Stimulated activated CD8-positive, alpha-beta memory T cell treated with anti-CD3 and anti-CD28 coated beads, Interleukin-12 subunit alpha, Interleukin-12 subunit beta, amount 100 ng/mL, for 1 hour (primary cell): ENCODE data around the gene LUC7L3.
A peak's percentile ranks its signal among the peaks of the same experiment; 100 is the strongest.

ENCODE experiments used
- DNase-seq: peaks from one replicate; pipeline ENCODE4 v3.0.0-alpha.2; 2020; ENCODE audit warnings: low read depth

LUC7L3 gene

GRCh38 chr17:50758989-50759544 is 39.7 kb downstream of the LUC7L3 start:
- DNase-seq: no peak

- no peak for DNase-seq
Observed at GRCh38 chr17:50762177-50762576, 42.8 kb downstream of the LUC7L3 start.

DNA sequence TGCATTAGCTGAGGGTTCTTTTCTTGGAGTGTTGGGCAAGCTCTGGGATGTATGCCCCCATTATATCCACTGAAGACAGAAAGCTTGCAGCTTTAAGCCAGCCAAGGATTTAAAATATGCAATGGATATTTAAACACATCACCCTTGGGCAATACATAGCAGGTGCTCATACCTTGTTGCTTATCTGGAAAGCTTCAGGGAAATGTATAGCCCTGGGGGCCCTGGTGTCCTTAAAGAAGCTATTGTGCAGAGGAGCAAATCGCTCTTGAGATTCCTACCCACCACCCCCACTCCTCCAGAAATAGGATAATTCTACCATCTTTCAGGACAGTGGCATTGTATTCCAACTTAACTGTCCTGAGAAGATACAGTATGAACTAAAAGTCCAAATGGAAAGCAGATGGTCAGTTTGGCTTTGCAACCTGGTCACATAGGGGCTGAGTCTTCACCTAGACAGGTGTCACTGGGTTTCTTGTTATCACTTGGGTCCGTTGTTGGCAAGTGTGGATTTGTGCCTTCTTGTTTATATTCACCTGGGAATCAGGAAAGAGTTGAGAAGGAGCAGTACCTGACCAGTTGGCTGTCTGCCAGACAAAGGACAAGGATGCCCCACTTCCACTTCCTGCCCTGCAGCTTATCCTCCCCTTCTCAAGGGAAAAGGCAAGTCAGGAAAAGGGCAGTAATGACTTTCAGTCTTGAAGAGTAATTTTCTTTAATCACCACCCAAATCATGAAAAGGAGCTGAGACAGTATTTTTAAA is 44.5 kb downstream of the LUC7L3 start:
- DNase-seq: no peak

DNA sequence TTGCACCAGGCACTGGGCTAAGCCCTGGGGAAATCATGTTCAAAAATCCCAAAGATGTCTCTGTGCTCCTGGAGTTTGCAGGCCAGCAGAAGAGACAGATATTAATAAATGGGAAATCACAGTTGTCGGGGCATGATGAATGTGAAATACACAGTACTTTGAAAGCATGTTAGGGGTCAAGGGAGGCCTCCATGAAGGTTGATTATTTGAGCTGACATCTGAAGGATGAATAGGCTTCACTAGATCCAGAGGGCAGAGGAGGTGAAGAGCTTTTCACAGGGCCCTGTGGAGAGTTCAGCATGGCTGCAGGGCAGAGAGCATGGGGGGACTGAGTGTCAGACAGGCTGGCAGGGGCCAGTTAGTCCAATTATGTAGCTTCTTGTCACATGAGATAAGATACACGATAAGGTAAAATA is 45.3 kb downstream of the LUC7L3 start:
- no peak for DNase-seq

DNA sequence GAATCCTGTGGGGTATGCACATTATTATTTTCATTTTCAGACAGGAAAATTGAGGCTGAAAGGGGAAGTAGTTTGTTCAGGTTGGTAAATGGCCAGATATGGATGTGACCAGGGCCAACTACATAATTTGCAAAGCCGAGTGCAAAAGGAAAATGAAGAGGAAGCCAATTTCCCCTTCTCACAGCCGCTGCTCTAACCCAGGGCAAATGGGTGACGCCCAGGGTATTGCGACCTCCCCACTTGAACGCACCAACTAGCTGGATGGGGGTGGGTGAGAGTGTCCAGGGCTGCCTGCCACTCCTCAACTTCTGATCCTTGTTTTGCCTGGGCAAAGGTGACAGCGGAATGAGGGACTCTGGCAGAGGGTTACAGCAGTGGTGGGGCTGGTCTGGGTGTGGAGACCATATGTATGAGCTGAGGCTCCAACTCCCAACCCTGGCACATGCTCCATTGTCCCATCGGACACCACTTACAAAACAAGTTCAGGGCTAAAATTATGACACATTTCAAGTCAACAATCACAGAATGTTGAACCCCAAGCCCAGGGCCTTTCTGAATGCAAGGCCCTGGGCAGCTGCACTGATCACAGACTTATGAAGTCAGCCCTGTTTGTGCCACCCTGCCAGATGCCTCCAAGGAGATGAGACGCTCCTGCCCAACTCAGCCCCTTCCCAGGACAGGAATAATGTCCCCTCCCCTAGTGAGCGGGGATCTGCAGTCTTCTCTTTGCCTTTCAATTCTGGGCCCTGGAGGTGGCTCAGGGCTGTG is 46.2 kb downstream of the LUC7L3 start:
- no peak for DNase-seq

- no peak for DNase-seq
Observed at GRCh38 chr17:50766222-50767023, 47.0 kb downstream of the LUC7L3 start.

- no peak for DNase-seq
Observed at GRCh38 chr17:50767030-50767429, 47.6 kb downstream of the LUC7L3 start.

- DNase-seq: no peak
Observed at GRCh38 chr17:50767446-50767845, 48.0 kb downstream of the LUC7L3 start, which contains the start of gene ANKRD40CL. Gene ANKRD40CL, minus strand, starts transcription at chr17:50767518. Its CDS starts 605 bp downstream, at chr17:50766913.

DNA sequence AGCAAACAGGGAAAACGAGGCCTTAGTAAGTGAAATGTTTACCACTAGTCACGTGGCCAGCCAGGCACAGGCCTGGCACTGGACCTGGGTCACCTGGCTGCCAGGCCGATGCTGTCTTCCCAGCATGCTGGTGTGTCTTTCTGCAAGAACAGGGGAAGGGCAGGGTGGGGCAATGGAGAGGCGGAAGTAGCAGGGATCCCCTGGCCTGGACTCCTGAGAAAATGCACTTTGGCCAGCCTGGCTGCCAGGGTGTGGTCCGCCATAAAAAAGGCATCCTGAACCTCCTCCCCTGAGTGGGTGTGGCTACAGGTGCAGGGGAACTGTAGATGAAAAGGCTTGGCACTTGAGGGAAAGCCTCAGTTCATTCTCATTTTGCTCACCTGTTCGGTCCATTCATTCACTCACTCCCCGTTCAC is 49.0 kb downstream of the LUC7L3 start:
- no peak for DNase-seq

DNA sequence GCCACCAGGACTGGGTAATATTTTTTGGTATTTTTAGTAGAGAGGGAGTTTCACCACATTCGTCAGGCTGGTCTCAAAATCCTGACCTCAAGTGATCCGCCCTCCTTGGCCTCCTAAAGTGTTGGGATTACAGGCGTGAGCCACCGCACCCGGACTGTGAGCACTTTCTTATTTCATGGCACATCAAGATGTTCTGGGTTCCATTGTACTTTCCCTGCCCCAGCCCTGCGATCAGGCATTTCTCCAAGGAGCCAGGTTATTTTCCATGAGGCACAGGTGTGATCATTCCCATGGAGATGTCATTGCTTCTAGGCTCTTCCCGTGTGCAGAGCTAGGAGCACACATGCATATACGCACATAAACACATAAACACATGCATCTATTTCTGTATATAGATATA is 50.5 kb downstream of the LUC7L3 start:
- no peak for DNase-seq

DNA sequence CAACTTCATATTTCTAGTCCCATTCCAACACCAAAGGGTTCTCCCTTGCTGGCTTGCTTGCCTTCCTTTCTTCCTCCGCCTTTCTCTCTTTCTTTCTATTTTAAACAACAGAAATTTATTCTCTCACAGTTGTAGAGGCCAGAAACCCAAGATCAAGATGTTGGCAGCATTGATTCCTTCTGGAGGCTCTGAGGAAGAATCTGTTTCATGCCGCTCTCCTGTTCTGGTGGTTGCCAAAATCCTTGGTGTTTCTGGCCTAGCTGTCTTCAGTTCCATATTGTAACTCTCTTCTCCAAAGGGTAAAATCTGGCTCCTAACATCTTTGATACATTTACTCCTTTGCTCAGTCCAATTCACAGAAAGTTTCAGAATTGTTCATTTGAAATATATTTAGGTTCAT is 50.9 kb downstream of the LUC7L3 start:
- DNase-seq: no peak

GRCh38 chr17:50771991-50772785 is 52.8 kb downstream of the LUC7L3 start:
- no peak for DNase-seq

DNA sequence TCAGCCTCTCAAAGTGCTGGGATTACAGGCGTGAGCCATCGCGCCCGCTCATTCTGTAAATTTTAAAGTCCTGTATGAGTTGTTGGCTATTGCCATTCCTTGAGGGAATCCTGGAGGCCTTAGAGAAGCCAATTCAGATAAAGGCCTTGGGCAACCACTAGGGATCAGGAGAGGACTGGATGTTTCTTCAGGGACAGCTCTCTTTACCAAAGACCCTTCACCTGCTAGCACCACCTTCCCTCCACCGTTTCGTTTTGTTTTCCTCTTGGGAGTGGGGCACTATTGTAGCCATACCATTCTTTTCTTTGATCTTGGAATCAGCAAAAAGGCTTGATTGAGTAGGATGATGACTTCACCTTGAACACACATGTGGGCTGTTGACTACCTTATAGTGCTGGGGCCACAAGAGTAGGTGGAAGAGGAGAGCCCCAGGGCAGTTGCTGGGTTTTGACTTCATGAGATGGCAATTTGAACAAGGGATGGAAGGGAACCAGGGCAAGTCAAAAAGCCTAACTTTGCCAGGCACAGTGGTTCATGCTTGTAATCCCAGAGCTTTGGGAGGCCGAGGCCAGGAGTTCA is 54.9 kb downstream of the LUC7L3 start:
- DNase-seq: no peak

DNA sequence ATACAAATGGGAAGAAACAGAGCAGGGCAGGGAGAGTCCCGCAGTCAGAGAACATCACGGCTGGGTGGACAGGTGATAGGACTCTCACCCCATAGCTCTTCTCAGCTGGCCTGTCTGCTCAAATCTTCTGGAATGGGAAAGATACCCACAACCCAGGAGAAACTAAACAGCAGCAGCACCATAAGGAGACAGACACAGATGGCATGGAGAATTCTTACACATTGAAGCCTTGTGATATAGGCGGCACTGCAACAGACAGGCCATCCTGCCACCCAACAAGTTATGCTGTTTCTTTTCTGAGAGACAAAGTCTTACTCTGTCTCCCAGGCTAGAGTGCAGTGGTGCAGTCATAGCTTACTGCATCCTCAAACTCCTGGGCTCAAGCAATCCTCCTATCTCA is 56.5 kb downstream of the LUC7L3 start:
- no peak for DNase-seq

DNA sequence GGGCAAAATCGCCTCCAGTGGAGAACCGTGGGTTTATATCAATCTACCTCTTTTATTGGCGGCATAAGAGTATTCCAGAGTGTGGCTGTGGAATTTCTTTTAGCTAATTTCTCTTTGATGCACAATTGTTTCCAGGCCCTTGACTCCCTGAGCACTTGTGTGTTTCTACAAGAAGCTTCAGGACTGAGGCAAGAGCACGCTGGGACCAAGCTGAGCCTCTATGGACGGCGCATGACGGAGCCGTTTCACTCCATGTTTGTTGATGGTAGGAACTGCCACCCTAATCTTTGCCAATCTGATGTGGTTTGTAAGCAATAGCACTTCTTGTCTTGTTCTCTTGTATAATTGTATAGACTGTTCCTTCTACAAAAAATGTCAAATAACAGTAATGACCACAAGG is 59.1 kb downstream of the LUC7L3 start:
- DNase-seq: no peak

- DNase-seq: no peak
Observed at GRCh38 chr17:50778988-50779387, 59.6 kb downstream of the LUC7L3 start.

DNA sequence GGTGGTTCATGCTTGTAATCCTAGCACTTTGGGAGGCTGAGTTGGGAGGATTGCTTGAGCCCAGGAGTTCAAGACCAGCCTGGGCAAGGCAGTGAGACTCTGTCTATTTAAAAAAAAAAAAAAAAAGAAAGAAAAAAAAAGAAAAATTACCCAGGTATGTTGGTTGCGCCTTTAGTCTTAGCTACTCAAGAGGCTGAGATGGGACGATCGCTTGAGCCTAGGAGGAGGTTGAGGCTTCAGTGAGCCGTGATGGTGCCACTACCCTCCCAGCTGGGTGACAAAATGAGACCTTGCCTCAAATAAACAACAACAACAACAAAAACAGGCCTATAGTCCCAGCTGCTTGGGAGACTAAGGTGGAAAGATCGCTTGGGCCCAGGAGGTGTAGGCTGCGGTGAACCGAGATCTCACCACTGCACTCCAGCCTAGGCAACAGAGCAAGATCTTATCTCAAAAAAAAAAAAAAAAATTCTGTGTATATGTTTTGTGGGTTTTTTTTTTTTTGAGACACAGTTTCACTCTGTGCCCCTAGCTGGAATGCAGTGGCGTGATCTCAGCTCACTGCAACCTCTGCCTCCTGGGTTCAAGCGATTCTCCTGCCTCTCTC is 60.4 kb downstream of the LUC7L3 start:
- DNase-seq: peak; percentile 16

DNA sequence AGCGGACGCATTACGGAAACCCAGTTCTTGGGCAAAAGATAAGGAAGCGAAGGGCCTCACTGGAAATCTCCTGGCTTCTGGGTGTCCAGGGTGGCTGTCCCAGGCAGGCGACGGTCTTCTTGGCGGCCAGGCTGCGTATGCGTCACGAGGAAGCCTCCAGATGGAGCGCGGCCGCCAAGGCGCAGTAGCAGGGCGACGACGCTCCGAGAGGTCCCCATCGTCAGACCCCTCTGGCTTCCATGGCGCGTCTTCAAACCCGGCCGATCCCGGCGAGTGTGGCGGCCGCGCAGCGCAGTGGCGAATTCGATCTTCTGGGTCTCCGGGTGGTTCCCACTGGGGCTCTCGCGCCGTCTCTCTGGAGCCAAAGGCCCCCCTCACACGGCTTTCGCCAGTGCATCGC is 61.8 kb downstream of the LUC7L3 start:
- DNase-seq: no peak

- DNase-seq: peak; percentile 58
Observed at GRCh38 chr17:50783193-50783660, 63.8 kb downstream of the LUC7L3 start.

DNA sequence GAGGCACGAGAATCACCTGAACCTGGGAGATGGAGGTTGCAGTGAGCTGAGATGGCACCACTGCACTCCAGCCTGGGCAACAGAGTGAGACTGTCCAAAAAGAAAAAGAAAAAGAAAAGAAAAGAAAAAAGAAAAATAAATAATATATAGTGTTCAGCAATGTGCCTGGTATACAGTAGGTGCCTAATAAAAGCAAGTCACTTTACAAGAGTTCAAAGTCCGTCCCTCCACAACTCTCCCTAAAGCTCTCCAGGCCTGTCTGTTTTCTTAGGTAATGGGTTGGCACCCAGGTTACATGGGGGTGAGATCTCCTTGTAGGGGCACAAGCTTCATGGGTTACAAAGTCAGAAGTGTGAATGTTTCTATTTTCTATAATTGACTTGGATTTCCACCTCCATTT is 64.5 kb downstream of the LUC7L3 start:
- DNase-seq: no peak

- DNase-seq: no peak
Observed at GRCh38 chr17:50785126-50785525, 65.7 kb downstream of the LUC7L3 start.
